Measurements from ENCODE around the gene RBM33.

Gene RBM33

GRCh38 chr7:155821851-155822250 is 177.4 kb downstream of the RBM33 start:
- DNase-seq (ENCODE audit: extremely low spot score), result no peak
- ChIA-PET CTCF (no interaction called here), POLR2A (no interaction called here)
- TF ChIP-seq PKNOX1 (IDR thresholded peaks at IDR 0.05) (no peak), HDGF (IDR thresholded peaks at IDR 0.05; ENCODE audit: borderline replicate concordance) (no peak), FOXK2 (IDR thresholded peaks at IDR 0.05) (no peak), SUZ12 (IDR thresholded peaks at IDR 0.05) (no peak), FOXA1 (IDR thresholded peaks at IDR 0.05) (no peak), ZNF384 (IDR thresholded peaks at IDR 0.05) (no peak), LEF1 (IDR thresholded peaks at IDR 0.05; ENCODE audit: borderline replicate concordance) (no peak), FOXM1 (IDR thresholded peaks at IDR 0.05; ENCODE audit: borderline replicate concordance) (no peak), ARNT (IDR thresholded peaks at IDR 0.05) (no peak)

GRCh38 chr7:155824227-155824886 is 179.9 kb downstream of the RBM33 start:
- no peak for TF ChIP-seq CTBP1 (IDR thresholded peaks at IDR 0.05; ENCODE audit: borderline replicate concordance)
- TF ChIP-seq PKNOX1 (IDR thresholded peaks at IDR 0.05), result no peak
- TF ChIP-seq SP1 (IDR thresholded peaks at IDR 0.05), result no peak
- TF ChIP-seq L3MBTL2 (conservative IDR thresholded peaks at IDR 0.05), result no peak
- TF ChIP-seq HDGF (IDR thresholded peaks at IDR 0.05; ENCODE audit: borderline replicate concordance), result no peak
- no peak for TF ChIP-seq ELF4 (IDR thresholded peaks at IDR 0.05)
- no peak for TF ChIP-seq BHLHE40 (IDR thresholded peaks at IDR 0.05; ENCODE audit: borderline replicate concordance)
- no peak for TF ChIP-seq TARDBP (IDR thresholded peaks at IDR 0.05)
- TF ChIP-seq FOXM1 (IDR thresholded peaks at IDR 0.05; ENCODE audit: borderline replicate concordance), result no peak
- no peak for TF ChIP-seq ARNT (IDR thresholded peaks at IDR 0.05)
- no peak for TF ChIP-seq NFRKB (IDR thresholded peaks at IDR 0.05)
- ChIA-PET CTCF (interaction anchor here (0.6 kb wide), 1 partner anchor 1297 kb away, joined by 4 read pairs; no protein-coding TSS in a partner anchor), POLR2A (no interaction called here)
- no peak for DNase-seq (ENCODE audit: extremely low spot score)

GRCh38 chr7:155825336-155825735 is 180.9 kb downstream of the RBM33 start:
- POLR2A ChIA-PET, result no interaction called here
- CTCF ChIA-PET, result no interaction called here

GRCh38 chr7:155829796-155830470 is 185.5 kb downstream of the RBM33 start:
- POLR2A ChIA-PET, result no interaction called here
- no peak for TF ChIP-seq ZNF384 (IDR thresholded peaks at IDR 0.05)
- TF ChIP-seq ARNT (IDR thresholded peaks at IDR 0.05), result no peak
- TF ChIP-seq ELF4 (IDR thresholded peaks at IDR 0.05), result no peak
- no peak for TF ChIP-seq HDGF (IDR thresholded peaks at IDR 0.05; ENCODE audit: borderline replicate concordance)
- TF ChIP-seq SP1 (IDR thresholded peaks at IDR 0.05), result no peak
- TF ChIP-seq FOXM1 (IDR thresholded peaks at IDR 0.05; ENCODE audit: borderline replicate concordance), result no peak
- no peak for TF ChIP-seq SUZ12 (IDR thresholded peaks at IDR 0.05)
- TF ChIP-seq BHLHE40 (IDR thresholded peaks at IDR 0.05; ENCODE audit: borderline replicate concordance), result no peak
- TF ChIP-seq FOXA1 (IDR thresholded peaks at IDR 0.05), result no peak
- CTCF ChIA-PET, result interaction anchor here (0.6 kb wide), 1 partner anchor 139 kb away, joined by 7 read pairs; no protein-coding TSS in a partner anchor
- no peak for DNase-seq (ENCODE audit: extremely low spot score)

More at GRCh38 chr7:155825336-155825735, 180.9 kb downstream of the RBM33 start:
- no peak for TF ChIP-seq CTBP1 (IDR thresholded peaks at IDR 0.05; ENCODE audit: borderline replicate concordance)
- TF ChIP-seq SP1 (IDR thresholded peaks at IDR 0.05), result no peak
- no peak for TF ChIP-seq TARDBP (IDR thresholded peaks at IDR 0.05)
- no peak for TF ChIP-seq LEF1 (IDR thresholded peaks at IDR 0.05; ENCODE audit: borderline replicate concordance)
- TF ChIP-seq FOXK2 (IDR thresholded peaks at IDR 0.05), result no peak
- no peak for TF ChIP-seq HDGF (IDR thresholded peaks at IDR 0.05; ENCODE audit: borderline replicate concordance)
- TF ChIP-seq ZNF384 (IDR thresholded peaks at IDR 0.05), result no peak
- DNase-seq (ENCODE audit: extremely low spot score), result no peak
